ENCODE measurements around the gene FGD4.

The FGD4 gene

GRCh38 chr12:32407795-32408194 lies 8.4 kb downstream of the FGD4 start:
- DNase-seq, result no peak

GRCh38 chr12:32413412-32413811 lies 14.1 kb downstream of the FGD4 start:
- no peak for DNase-seq

GRCh38 chr12:32418221-32418620 lies 18.9 kb downstream of the FGD4 start:
- DNase-seq, result no peak

- DNase-seq, result peak in 1 of 2 experiments; percentile 6
These were observed 19.7 kb downstream of the FGD4 start for GRCh38 chr12:32418903-32419519.

GRCh38 chr12:32419520-32419960 lies 20.2 kb downstream of the FGD4 start:
- DNase-seq, result no peak

GRCh38 chr12:32420356-32420755 lies 21.0 kb downstream of the FGD4 start:
- DNase-seq, result no peak

GRCh38 chr12:32423559-32423958 lies 24.2 kb downstream of the FGD4 start:
- DNase-seq, result no peak

GRCh38 chr12:32431025-32431424 lies 31.7 kb downstream of the FGD4 start:
- peak; percentile 37 to 63 for DNase-seq

- no peak for DNase-seq
These were observed 36.8 kb downstream of the FGD4 start for GRCh38 chr12:32435921-32436705.

GRCh38 chr12:32437095-32437515 lies 37.7 kb downstream of the FGD4 start:
- DNase-seq, result no peak

- DNase-seq, result no peak
These were observed 40.9 kb downstream of the FGD4 start for GRCh38 chr12:32440120-32440865.

GRCh38 chr12:32443491-32443890 lies 44.1 kb downstream of the FGD4 start:
- no peak for DNase-seq

- DNase-seq, result peak in 1 of 2 experiments; percentile 41
These were observed 45.5 kb downstream of the FGD4 start for GRCh38 chr12:32444895-32445294.

GRCh38 chr12:32445356-32445755 lies 46.0 kb downstream of the FGD4 start:
- DNase-seq, result no peak

- no peak for DNase-seq
These were observed 47.2 kb downstream of the FGD4 start for GRCh38 chr12:32446316-32447119.

- no peak for DNase-seq
These were observed 49.2 kb downstream of the FGD4 start for GRCh38 chr12:32448586-32448985.

GRCh38 chr12:32450363-32450762 lies 51.0 kb downstream of the FGD4 start:
- no peak for DNase-seq

- no peak for DNase-seq
These were observed 51.4 kb downstream of the FGD4 start for GRCh38 chr12:32450768-32451167.

GRCh38 chr12:32451816-32452215 lies 52.5 kb downstream of the FGD4 start:
- DNase-seq, result no peak

GRCh38 chr12:32454075-32454474 lies 54.7 kb downstream of the FGD4 start:
- DNase-seq, result no peak

- DNase-seq, result no peak
These were observed 55.5 kb downstream of the FGD4 start for GRCh38 chr12:32454866-32455265.

GRCh38 chr12:32455607-32456071 lies 56.3 kb downstream of the FGD4 start:
- peak; percentile 57 to 65 for DNase-seq

Data from NCI-H2081 (cell line).